Measurements from ENCODE around the gene SEMA3G. TPM values are rescaled to one million over a fixed set of nuclear protein-coding genes. Genes with fewer than 3 reads are reported as not detected.

Gene SEMA3G
- polyA plus RNA-seq, 2 of the 4 experiments (the other 2 are of a cell fraction): 0.08 to 0.13 TPM

DNA sequence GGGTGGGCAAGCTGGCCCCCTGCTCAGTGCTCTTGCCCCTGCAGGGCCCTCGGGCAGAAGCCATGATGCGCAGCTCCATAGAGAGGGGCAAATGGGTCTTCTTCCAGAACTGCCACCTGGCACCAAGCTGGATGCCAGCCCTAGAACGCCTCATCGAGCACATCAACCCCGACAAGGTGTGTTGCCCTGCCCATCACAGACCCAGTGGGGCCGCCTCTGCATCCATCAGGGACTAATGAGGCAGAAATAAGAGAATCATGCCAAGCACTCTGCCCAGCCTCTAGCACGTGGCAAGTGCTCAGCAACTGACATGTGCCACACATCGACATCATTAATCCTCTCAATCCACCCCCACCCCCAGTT lies 49.4 kb downstream of the SEMA3G start (continued):
- no peak for TF ChIP-seq RAD21 (conservative IDR thresholded peaks at IDR 0.05 in 1 of 2, IDR thresholded peaks at IDR 0.05 in 1 of 2)

DNA sequence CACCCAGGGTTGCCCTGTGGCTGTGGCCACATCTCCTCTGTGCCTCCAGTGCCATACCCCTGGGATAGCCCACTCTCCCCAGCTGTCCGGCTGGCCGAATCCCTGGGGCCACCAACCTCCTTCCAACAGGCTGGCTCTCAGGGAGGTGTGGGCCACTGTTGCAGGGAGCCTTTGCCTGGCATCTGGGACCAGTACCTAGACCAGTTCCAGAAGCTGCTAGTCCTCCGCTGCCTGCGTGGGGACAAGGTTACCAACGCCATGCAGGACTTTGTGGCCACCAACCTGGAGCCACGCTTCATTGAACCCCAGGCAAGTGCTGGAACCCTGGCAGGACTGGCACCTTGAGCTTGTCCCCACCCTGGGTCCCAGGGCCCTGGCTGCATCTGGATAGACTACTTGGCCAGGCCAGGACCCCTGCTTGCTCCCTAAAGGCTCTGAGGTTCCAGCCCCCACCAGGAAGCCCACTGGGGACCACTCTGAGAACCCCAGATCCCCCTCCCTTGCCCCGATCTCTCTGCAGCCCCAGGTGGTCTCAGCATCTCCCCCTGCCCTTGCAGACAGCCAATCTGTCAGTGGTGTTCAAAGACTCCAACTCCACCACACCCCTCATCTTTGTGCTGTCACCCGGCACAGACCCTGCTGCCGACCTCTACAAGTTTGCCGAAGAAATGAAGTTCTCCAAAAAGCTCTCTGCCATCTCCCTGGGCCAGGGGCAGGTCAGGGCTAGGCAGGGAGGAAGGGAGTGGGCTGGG lies 50.0 kb downstream of the SEMA3G start:
- ATAC-seq: no peak
- POLR2A ChIA-PET: no interaction called here
- no peak for DNase-seq (ENCODE audit: low read depth in 1 of 2, low spot score in 1 of 2)
- Histone ChIP-seq H3K4me1 (no peaks in the 10 kb centered on the region), H3K4me3 (no peak overlapping the region), H3K4me2 (no peak overlapping the region), H3K27ac (no peak overlapping the region), H3K9me3 (no peaks in the 10 kb centered on the region)
- no peak for FAIRE-seq
- WGBS (ENCODE audit: missing lambda C conversion rate): 73% methylated on average over 4 of the region's 10 CpGs
- TF ChIP-seq PHF8 (IDR thresholded peaks at IDR 0.05; ENCODE audit: borderline replicate concordance, low read depth): no peak
- TF ChIP-seq, protein P1, sequence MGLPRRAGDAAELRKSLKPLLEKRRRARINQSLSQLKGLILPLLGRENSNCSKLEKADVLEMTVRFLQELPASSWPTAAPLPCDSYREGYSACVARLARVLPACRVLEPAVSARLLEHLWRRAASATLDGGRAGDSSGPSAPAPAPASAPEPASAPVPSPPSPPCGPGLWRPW (IDR thresholded peaks at IDR 0.05): no peak
- CTCF ChIA-PET: interaction anchor here (1.1 kb wide), 1 partner anchor 9 kb away, joined by 3 read pairs; no protein-coding TSS in a partner anchor

DNA sequence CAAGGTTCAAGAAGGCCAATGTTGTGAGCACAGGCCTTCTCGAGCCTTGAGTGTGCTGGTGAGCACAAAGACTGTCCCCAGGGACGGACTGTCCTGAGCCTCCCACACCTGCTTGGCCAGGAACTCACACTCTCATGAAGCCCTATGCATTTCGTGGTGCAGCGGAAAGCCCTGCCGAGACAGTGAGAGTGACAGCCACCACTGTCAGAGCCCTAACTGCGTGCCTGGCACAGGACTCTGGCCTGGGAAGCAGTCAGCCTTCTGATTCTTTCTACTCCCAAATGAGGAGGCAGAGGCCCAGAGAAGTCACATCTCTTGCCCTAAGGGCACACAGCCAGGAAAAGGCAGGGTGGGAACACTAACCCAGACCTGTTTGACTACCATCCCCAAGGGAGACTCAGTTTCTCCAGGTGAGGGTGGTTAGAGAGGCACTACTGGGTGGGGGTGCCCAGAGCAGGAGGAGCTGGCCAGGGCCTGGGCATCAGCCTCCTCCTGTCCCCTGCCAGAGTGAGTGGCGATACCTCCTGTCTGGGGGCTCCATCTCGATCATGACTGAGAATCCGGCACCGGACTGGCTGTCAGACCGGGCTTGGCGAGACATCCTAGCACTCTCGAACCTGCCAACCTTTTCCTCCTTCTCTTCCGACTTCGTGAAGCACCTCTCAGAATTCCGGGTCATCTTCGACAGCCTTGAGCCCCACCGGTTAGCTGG lies 50.8 kb downstream of the SEMA3G start:
- ChIA-PET CTCF (interaction anchor here (1.1 kb wide), 1 partner anchor 10 kb away, joined by 5 read pairs; no protein-coding TSS in a partner anchor), POLR2A (no interaction called here)
- TF ChIP-seq ZNF302 (CRISPR knock-in tag; IDR thresholded peaks at IDR 0.05): no peak
- TF ChIP-seq RCOR1 (IDR thresholded peaks at IDR 0.05; ENCODE audit: low read depth, low read length): no peak
- no peak for TF ChIP-seq CEBPB (IDR thresholded peaks at IDR 0.05)
- TF ChIP-seq ESRRA (IDR thresholded peaks at IDR 0.05; ENCODE audit: borderline replicate concordance, low read length): no peak
- no peak for TF ChIP-seq FOSB (CRISPR knock-in tag; IDR thresholded peaks at IDR 0.05)
- TF ChIP-seq, protein P2, sequence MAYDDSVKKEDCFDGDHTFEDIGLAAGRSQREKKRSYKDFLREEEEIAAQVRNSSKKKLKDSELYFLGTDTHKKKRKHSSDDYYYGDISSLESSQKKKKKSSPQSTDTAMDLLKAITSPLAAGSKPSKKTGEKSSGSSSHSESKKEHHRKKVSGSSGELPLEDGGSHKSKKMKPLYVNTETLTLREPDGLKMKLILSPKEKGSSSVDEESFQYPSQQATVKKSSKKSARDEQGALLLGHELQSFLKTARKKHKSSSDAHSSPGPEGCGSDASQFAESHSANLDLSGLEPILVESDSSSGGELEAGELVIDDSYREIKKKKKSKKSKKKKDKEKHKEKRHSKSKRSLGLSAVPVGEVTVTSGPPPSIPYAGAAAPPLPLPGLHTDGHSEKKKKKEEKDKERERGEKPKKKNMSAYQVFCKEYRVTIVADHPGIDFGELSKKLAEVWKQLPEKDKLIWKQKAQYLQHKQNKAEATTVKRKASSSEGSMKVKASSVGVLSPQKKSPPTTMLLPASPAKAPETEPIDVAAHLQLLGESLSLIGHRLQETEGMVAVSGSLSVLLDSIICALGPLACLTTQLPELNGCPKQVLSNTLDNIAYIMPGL (CRISPR knock-in tag; IDR thresholded peaks at IDR 0.05; ENCODE audit: borderline replicate concordance): no peak
- TF ChIP-seq RAD21 (conservative IDR thresholded peaks at IDR 0.05 in 1 of 2, IDR thresholded peaks at IDR 0.05 in 1 of 2): no peak
- TF ChIP-seq BHLHE40 (IDR thresholded peaks at IDR 0.05; ENCODE audit: low read depth, low read length): no peak
- no peak for TF ChIP-seq RNF2 (IDR thresholded peaks at IDR 0.05; ENCODE audit: borderline replicate concordance, low read depth)
- TF ChIP-seq RARB (CRISPR knock-in tag; IDR thresholded peaks at IDR 0.05): no peak
- TF ChIP-seq, protein P3, sequence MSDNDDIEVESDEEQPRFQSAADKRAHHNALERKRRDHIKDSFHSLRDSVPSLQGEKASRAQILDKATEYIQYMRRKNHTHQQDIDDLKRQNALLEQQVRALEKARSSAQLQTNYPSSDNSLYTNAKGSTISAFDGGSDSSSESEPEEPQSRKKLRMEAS (IDR thresholded peaks at IDR 0.05): no peak
- TF ChIP-seq, protein P4, sequence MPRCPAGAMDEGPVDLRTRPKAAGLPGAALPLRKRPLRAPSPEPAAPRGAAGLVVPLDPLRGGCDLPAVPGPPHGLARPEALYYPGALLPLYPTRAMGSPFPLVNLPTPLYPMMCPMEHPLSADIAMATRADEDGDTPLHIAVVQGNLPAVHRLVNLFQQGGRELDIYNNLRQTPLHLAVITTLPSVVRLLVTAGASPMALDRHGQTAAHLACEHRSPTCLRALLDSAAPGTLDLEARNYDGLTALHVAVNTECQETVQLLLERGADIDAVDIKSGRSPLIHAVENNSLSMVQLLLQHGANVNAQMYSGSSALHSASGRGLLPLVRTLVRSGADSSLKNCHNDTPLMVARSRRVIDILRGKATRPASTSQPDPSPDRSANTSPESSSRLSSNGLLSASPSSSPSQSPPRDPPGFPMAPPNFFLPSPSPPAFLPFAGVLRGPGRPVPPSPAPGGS (IDR thresholded peaks at IDR 0.05): no peak
- no peak for TF ChIP-seq JUNB (IDR thresholded peaks at IDR 0.05)
- TF ChIP-seq HOXB13 (CRISPR knock-in tag; IDR thresholded peaks at IDR 0.05; ENCODE audit: low read depth): no peak
- Histone ChIP-seq H3K4me3 (no peak overlapping the region), H3K4me1 (no peaks in the 10 kb centered on the region), H3K4me2 (no peak overlapping the region), H3K27ac (no peak overlapping the region), H3K9me3 (no peaks in the 10 kb centered on the region)
- DNase-seq (ENCODE audit: low read depth in 1 of 2, low spot score in 1 of 2) (no peak), FAIRE-seq (no peak), ATAC-seq (no peak)
- WGBS (ENCODE audit: missing lambda C conversion rate): 81% methylated on average over 17 of the region's 18 CpGs
